ENCODE results near the gene POT1.

GRCh38 chr7:124808206-124808605 lies 121.4 kb downstream of the POT1 start:
- TF ChIP-seq CTCF (IDR thresholded peaks at IDR 0.05 in 4 of 5, conservative IDR thresholded peaks at IDR 0.05 in 1 of 5) (no peak), POLR2A (IDR thresholded peaks at IDR 0.05) (no peak)

Data from gastrocnemius medialis (tissue), 4 donors.